Coronary artery (tissue), 2 donors: Measurements from ENCODE around the gene HSP90AB1.

Source experiments
- DNase-seq: peaks from one replicate; pipeline ENCODE4 v3.0.0-alpha.2; 2017; ENCODE audit warnings: low spot score
- H3K27ac ChIP-seq, 2 donors: fragments of 200-600 bp; sonication (generic); one replicate each; pipeline ENCODE4 v1.5.1; 2016 to 2019
- H3K4me3 ChIP-seq: fragments of 200-600 bp; sonication (generic); 2 replicates; pipeline ENCODE4 v1.5.1; 2016; ENCODE audit warnings: mild to moderate bottlenecking, moderate library complexity
- TF ChIP-seq, protein P1 (sequence below): fragments of 200-600 bp; sonication (generic); IDR thresholded peaks from one replicate; pipeline ENCODE4 v1.5.1; 2019; ENCODE audit warnings: antibody characterized with exemption

The HSP90AB1 gene

DNA sequence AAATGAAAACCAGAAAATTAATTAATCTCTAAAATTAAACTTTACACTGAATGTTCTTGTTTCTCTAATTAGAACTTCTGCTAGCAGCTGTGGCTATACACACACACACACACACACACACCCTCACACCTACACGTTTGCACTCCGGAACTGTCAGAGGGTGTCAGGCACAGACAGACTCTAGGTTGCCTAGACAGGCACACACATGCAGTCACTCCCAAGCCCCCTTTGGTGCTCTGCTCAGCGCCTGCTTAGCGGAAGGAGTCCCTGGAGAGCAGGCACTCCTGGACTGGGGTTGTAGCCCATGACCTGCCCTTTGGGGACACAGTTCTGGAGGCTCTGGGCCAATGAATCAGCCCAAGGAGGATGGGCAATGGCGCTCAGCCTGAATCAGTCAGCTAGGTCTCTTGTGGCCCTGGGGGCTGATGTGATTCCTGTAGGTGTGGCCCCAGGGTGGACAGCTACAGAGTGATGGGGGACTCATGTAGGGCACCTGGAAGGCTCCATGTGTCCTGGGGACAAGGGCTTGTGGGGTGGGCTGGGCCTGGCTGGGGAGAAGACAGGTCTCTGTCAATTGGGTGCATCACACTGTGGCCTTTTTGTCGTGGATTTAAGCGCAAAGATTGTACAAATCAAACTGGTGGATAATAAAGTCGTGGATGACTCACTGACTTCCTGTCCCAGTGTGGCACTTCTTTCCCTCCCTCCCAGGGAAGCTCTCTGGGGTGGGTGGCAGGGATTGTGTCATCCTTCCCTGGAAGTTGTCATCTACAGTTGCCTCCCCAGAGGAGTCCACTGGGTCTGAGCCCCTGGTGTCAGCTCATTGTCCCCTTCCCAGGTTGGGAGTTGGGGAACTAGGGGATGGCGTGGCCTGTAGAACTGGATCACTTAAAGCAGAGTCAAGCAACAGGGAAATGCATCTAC is 32.1 kb downstream of the HSP90AB1 start:
- DNase-seq, result no peak
- Histone ChIP-seq H3K4me3 (no peak overlapping the region), H3K27ac (no peak overlapping the region)
- TF ChIP-seq, protein P1, sequence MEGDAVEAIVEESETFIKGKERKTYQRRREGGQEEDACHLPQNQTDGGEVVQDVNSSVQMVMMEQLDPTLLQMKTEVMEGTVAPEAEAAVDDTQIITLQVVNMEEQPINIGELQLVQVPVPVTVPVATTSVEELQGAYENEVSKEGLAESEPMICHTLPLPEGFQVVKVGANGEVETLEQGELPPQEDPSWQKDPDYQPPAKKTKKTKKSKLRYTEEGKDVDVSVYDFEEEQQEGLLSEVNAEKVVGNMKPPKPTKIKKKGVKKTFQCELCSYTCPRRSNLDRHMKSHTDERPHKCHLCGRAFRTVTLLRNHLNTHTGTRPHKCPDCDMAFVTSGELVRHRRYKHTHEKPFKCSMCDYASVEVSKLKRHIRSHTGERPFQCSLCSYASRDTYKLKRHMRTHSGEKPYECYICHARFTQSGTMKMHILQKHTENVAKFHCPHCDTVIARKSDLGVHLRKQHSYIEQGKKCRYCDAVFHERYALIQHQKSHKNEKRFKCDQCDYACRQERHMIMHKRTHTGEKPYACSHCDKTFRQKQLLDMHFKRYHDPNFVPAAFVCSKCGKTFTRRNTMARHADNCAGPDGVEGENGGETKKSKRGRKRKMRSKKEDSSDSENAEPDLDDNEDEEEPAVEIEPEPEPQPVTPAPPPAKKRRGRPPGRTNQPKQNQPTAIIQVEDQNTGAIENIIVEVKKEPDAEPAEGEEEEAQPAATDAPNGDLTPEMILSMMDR, result no peak

DNA sequence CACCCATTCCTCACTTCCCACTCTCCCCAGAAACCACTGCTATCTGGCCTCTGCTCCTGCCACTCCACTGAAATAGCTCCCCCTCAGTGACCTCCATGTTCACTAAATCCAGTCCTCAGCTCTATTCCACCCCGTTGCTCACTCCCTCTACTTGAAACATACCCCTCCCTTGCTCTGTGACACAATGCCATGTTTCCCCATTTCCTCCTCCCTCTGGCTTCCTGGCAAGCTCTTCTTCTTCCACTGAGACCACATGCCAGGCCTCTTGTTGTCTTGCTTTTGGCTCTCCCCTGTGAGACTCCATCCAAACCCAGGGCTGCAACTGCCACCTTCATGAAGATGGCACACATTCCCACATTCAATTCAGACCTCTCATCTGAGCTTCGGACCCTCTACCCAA is 37.2 kb downstream of the HSP90AB1 start:
- DNase-seq, result no peak
- Histone ChIP-seq H3K27ac (no peak overlapping the region), H3K4me3 (no peak overlapping the region)
- TF ChIP-seq, protein P1, result no peak

DNA sequence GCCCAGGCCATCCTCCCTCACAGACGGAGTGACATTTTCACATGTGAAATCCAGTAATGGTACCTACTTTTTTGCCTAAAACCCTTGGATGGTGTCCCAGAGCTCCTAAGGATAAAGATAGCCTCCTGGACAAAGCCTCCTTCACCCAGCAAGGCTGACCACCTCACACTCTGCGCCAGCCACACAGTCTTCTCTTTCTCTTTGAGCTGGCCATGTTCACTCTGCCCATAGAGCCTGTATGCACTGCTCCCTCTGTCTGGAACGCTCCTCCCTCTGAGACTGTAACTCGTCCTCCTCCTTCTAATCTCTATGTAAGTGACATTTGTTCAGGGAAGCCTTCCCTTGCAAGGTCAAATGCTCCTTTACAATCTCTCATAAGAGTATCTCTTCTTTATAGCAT is 38.0 kb downstream of the HSP90AB1 start:
- TF ChIP-seq, protein P1, result no peak
- DNase-seq, result no peak
- Histone ChIP-seq H3K4me3 (no peak overlapping the region), H3K27ac (no peak overlapping the region)

DNA sequence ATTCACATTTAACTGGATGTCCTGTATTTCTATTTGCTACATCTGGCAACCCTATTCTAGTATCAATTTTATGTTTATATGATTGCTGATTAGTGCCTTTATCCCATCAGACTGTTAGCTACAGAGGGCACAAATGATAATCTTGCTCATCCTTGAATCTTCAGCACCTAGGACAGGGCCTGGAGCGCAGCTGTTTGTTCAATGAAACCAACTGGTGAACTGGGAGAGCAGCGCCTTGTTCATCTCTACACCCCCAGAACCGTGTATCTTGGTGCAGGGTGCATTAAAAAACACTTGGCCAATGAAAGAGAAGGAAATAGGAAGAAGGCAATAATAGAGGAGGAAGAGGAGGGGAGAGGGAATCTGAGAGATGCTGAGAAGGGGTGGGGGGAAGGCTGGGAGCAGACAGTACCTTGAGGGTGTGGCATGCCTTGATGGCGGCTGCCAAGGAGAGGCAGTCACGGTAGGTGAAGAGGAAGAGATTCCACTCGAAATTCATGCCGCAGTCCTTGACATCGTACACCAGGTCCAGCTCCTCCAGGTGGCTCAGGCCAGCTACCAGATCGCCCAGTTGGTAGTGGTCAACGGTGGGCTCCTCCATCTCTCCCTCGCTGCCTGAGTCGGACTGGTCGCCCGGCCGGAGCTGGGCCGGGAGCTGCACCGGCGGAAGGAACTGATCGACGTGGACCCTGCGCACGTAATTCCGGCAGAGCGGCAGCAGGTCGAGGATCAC is 38.8 kb downstream of the HSP90AB1 start:
- DNase-seq, result no peak
- Histone ChIP-seq H3K4me3 (no peak overlapping the region), H3K27ac (no peak overlapping the region)
- TF ChIP-seq, protein P1, result no peak

DNA sequence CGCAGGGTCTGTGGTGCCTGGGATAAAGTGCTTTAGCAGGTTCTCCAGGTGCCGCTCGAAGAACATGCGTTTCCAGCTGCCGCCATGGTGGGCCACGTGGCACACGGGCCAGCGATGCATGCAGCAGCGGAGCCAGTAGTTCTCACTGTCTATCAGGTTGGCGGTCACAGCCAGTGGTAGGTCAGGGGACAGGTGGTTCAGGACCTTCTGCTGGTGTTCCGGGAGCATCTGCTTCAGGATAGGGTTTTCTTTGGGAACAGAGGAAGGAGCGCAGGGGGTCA is 39.3 kb downstream of the HSP90AB1 start:
- no peak for DNase-seq
- TF ChIP-seq, protein P1, result no peak
- Histone ChIP-seq H3K4me3 (no peak overlapping the region), H3K27ac (no peak overlapping the region)

DNA sequence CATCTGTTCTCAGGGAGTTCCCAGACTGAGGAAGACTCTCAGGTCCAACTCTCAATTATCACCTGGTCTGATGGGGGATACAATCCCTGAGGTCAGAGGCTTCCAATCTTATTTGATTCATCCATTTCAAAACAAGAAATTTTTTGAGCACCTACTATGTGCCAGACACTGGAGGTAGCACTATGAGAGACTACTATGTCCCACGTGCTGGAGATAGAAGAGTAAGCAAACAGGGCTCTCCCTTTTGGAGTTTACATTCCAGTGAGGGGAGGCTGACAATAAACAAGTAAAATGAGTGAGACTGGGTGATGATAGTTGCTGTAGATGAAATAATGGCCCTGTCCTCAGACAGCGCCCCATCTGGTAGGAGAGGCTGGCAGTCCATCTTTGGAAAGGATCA is 39.8 kb downstream of the HSP90AB1 start:
- TF ChIP-seq, protein P1, result no peak
- no peak overlapping the region for H3K4me3 ChIP-seq
- no peak overlapping the region for H3K27ac ChIP-seq
- no peak for DNase-seq
